Heart left ventricle (tissue), 13 donors: ENCODE results near the gene TPRA1.

Experiments
- CTCF ChIP-seq, 12 donors: fragments of 200-600 bp; sonication (generic) in 4 of 12; IDR thresholded peaks; one replicate each; pipeline versions ENCODE4 v1.5.0 to v1.8.0; 2018 to 2022; ENCODE audit warnings: antibody characterized with exemption in 12 of 12, mild to moderate bottlenecking in 5 of 12
- POLR2A ChIP-seq, 2 donors: fragments of 450-650 bp; IDR thresholded peaks; one replicate each; pipeline ENCODE4 v1.6.1; 2017; ENCODE audit warnings: antibody characterized with exemption in 2 of 2, mild to moderate bottlenecking in 2 of 2, moderate library complexity in 2 of 2
- donor health status: ischemic (EF 13 %, LVEDD 7.1; RV severe dilation, severe dysfunction).
- donor health status: DM: no; HTN: yes; CAD: no.
- donor health status: DM: no; HTN: no; CAD: no.
- donor health status: ischemic (EF 25% LVEDD 6.9; RV normal size, moderate dysfunction).
- donor health status: ischemic (EF 25% LVEDD 5.7; RV mildly dilated, moderate dysfunction).
- donor health status: ischemic (EF 35%, LVEDD 5.7; RV mildly dilated, moderate dysfunction).
- donor health status: nonischemic (EF 11% LVEDD 7.7; RV severe dilation, severe dysfunction).
- donor health status: DM: yes; HTN: yes; CAD: no.
- donor health status: PGD.
- donor health status: ischemic (EF 29% LVEDD 5.4; RV normal size, mild dysfunction).
- donor health status: nonischemic (EF 23%, LVEDD 6.1; RV moderate dilation, normal function).

GRCh38 chr3:127598841-127599570, 8.5 kb upstream of the TPRA1 start:
- TF ChIP-seq CTCF (IDR thresholded peaks at IDR 0.05) (no peak), POLR2A (IDR thresholded peaks at IDR 0.05) (no peak)
